ENCODE data around the gene HTATIP2. TPM values are rescaled to one million over a fixed set of nuclear protein-coding genes. Genes with fewer than 3 reads are reported as not detected.

HTATIP2 gene
- total and polyA plus RNA-seq, 9 of the 15 experiments (the other 6 are each of a cell fraction or from before 2014, with no cell fraction given): 48.3 to 90.9 (median 64.4) TPM

GRCh38 chr11:20387261-20388095 is 24.0 kb downstream of the HTATIP2 start, which contains the start of gene PRMT3 (continued):
- TF ChIP-seq ELK3 (CRISPR knock-in tag; IDR thresholded peaks at IDR 0.05) (no peak), JUNB (CRISPR knock-in tag; conservative IDR thresholded peaks at IDR 0.05) (no peak), ZNF197 (CRISPR knock-in tag; IDR thresholded peaks at IDR 0.05; ENCODE audit: low read depth) (0 out of 2 replicates have a peak, but pooled peaks have one; percentile 21), RERE (CRISPR knock-in tag; IDR thresholded peaks at IDR 0.05; ENCODE audit: borderline replicate concordance) (no peak), ZNF507 (tag; conservative IDR thresholded peaks at IDR 0.05) (no peak), HNRNPLL (IDR thresholded peaks at IDR 0.05; ENCODE audit: low read depth, low read length, poor library complexity, severe bottlenecking) (peak; percentile 98), EGR1 (conservative IDR thresholded peaks at IDR 0.05) (peak; percentile 69), THAP12 (CRISPR knock-in tag; IDR thresholded peaks at IDR 0.05) (no peak), UBTF (IDR thresholded peaks at IDR 0.05; ENCODE audit: borderline replicate concordance in 1 of 2, low read depth in 2 of 2, low read length in 2 of 2) (peak in 1 of 2 experiments; percentile 62; a peak in 1 of 4 replicates), CBX8 (IDR thresholded peaks at IDR 0.05; ENCODE audit: borderline replicate concordance, extremely low read depth, low read depth, low read length, poor library complexity, severe bottlenecking) (no peak), DNMT1 (IDR thresholded peaks at IDR 0.05) (no peak), DPF2 (IDR thresholded peaks at IDR 0.05) (no peak), BCOR (IDR thresholded peaks at IDR 0.05) (0 out of 2 replicates have a peak, but pooled peaks have one; percentile 17), XRCC4 (IDR thresholded peaks at IDR 0.05; ENCODE audit: extremely low read depth, insufficient read depth, insufficient read length) (no peak)

All from K562 (cell line).